Fibroblast of peridontal ligament (primary cell): Measurements from ENCODE around the gene HIF1A.
"Not testable (repeated sequence)": the region's sequence is repeated elsewhere in the genome, so short reads cannot be mapped to it uniquely, and the experiment has no call there.

Source experiments
- DNase-seq: peaks from one replicate; pipeline ENCODE4 v3.0.0-alpha.2; 2010; ENCODE audit errors: extremely low read depth

Gene HIF1A

DNA sequence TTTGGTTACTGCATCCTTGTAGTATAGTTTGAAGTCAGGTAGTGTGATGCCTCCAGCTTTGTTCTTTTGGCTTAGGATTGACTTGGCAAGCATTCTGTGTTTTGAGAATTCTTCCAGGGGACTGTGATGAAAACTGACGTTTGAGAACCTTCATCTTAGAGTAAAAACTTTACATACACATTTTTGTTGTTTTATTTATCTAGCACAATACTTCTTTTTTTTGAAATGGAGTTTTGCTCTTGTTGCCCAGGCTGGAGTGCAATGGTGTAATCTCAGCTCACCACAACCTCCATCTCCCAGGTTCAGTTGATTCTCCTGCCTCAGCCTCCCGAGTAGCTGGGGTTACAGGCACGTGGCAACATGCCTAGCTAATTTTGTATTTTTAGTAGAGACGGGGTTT, 13.4 kb downstream of the HIF1A start:
- DNase-seq = not testable (repeated sequence)

DNA sequence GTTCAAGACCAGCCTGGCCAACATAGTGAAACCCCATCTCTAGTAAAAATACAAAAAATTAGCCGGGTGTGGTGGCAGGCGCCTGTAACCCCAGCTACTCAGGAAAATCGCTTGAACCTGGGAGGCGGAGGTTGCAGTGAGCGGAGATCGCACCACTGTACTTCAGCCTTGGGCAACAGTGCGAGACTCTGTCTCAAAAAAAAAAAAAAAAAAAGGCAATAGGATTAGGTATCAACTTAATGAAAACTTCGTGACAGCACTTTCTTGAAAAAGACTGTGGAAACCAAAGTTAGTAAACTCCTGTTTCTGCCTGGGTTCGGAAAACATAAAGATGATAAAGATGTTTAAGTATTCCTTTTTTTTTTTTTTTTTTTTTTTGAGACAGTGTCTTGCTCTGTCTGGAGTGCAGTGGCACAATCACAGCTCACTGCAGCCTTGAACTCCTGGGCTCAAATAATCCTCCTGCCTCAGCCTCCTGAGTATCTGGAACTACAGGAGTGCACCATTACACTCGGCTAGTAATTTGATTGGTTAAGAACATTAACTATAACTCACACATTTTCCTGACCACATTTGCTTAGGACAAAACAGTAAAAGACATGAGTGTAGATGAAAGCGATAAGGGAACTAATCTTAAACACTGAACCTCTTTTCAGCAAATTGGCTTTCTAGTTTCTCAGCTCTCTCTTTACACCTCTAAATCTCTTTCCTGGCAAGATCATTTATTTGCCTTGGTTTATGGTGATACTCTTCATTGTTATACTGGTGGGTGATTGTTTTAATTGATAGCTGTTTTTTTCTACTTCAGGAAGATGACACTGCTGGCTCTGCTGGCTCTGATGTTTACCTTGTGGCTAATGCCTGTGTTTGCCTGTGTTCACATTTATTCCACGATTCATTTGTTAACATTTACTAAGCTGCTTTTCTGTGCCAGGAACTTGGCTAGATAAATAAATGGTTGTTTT, 15.8 kb downstream of the HIF1A start:
- DNase-seq = no peak

DNA sequence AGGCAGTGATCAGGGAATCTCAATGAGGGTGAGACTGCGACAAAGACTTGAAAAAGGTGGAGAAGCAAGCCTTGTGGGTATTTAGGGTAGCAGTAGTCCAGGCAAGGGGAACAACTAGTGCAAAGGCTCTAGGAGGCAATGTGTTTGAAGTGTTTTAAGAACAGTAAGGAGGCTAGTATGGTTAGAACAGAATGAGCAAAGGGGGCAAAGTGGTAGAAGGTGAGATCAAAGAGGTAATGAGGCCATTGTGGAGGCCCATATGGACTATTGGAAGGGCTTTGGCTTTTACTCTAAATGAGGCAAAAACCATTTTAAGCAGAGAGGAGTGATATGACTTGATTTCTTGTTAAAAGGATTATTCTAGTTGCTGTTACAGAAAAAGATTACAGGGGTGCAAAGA, 16.8 kb downstream of the HIF1A start:
- no peak for DNase-seq

DNA sequence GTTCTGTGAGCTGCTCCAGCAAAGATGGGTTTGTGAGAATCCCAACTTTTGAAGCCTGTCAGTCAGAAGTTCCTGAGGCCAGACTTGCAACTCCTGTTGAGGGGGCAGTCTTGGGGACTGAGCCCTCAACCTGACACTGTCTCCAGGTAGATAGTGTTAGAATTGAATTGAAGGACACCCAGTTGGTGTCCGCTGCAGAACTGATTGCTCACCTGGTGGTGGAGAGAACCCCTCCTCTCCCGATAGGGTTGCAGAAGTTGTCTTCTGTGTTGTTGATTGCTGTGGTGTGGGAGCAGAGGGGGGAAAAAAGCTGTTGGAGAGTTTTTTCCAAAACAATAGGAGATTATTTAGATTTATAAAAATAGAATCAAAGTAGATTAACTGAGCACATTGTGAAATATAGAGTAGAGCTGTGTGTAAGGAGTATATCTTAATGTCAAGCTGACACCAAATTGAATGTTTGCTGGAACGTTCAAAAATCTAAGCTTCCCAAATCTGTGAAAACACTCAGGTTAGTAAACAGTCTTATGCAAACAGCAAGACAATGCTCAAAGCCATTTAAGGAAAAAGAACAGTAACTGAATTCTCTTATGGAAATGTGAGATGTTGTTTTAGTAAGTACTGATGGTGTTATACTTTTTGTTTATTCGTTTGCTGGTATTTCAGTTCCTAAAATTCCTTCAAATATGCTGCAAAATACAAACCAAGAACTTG, 18.6 kb downstream of the HIF1A start:
- no peak for DNase-seq

DNA sequence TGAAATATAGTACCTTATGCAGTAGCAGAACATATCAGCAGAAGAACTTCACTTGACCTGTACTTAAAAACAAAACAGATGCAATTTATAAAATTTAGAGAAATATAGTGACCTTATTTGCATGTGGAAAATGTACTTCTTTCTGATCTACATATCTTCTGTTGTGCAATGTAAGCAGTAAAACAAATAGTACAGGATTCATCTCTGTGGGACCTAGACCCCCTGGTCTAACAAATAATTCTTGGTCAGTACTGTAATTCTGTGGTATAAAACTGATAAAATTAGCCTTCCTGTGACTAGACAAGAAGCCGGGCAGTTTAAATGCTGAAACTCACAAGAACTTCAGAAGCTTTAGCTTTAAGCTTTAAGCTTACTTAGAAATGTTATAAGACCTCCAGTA, 21.6 kb downstream of the HIF1A start:
- DNase-seq = no peak

DNA sequence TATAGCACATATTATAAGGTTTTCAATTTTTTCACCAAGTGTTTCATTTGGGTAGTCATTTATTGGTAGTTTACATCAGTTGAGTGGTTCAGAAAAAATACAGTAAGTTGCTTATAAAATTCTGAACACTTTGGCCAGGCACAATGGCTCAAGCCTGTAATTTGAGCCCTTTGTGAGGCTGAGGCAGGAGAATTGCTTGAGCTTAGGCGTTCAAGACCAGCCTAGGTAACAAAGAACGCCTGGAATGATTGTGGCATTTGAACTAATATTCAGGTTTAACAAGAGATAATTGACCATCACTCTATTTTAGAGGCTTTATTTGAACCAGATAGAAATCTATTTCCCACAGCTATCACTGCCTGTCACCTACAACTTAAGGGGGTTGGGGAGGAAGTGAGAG, 22.7 kb downstream of the HIF1A start:
- DNase-seq = no peak

DNA sequence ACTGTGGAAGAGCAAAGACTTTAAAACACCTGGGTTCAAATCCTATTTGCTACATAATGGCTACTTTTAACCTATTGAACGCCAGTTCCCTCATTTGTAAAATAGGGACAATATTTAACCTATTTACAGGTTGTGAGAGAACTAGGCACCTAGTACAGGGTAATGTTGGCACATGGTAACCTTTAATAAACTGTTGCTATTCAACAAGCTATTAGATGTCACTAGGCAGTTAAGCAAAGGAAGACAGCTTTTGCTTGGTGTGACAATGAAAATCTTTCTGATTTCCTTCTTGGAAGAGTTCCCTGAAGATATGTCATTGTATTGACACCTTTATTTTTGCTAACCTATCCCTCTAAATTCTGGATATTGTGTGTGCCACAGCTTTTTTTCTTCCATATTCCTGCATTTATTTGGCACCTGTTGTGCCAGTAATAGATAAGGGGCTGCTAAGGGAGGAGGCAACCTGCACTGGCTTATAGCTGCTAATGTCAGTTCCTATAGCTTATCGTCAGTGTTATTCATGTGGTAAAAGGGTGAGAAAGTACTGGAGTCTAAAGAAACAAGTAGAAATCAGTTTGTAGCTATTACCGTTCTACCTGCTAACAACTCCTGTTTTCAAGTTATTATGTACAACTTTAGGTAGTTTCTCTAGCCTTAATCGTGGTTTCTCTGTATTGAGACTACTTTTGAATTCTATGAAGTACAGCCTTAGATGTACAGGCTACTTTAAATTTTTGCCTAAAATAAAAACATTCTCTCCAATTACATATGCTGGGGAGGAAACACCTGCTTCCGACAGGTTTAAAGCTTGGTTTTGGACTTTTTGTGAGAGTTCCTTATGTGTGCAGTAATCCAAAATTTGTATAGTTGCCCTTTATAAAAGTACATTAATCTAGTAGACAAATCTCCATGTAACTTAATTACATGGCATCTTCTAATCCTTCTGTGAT, 24.3 kb downstream of the HIF1A start:
- DNase-seq = no peak

DNA sequence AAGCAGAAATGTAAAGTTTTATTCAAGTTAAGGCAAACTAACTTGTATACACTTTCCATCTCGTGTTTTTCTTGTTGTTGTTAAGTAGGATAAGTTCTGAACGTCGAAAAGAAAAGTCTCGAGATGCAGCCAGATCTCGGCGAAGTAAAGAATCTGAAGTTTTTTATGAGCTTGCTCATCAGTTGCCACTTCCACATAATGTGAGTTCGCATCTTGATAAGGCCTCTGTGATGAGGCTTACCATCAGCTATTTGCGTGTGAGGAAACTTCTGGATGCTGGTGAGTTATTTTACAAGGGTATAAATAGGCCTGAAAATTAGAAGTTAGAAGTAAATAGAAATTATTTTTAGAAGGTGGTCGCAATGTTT, 25.0 kb downstream of the HIF1A start:
- DNase-seq = no peak

DNA sequence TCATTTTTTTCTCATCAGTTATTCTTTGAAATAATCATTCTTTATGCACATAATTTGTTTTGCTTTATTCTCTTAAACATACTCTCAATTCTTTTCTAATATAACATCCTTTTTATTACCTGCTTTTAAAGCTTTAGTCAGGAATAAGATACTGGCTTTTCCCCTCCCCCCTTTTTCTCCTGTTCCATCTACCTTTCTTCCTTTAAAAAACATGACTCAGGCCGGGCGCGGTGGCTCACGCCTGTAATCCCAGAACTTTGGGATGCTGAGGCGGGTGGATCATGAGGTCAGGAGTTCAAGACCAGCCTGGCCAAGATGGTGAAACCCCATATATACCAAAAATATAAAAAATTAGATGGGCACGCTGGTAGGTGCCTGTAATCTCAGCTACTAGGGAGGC, 25.4 kb downstream of the HIF1A start:
- DNase-seq = no peak

DNA sequence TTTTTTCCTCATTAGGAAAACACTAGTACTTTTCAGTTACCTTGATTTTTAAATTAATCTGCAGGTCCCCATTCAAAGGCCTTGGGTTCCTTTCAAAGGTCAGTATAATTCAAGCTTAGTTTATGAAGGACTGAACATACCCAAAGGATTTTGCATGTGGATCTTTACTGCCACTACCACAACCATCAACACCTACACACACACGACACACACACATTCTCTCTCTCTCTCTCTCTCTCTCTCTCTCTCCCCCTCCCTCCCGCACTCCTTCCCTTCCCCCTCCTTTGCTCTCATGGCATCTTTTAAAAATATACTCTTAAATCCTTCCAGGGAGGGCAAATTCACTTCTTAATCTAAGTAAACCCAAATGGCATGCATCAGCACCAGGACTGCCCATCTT, 28.8 kb downstream of the HIF1A start:
- DNase-seq = no peak

DNA sequence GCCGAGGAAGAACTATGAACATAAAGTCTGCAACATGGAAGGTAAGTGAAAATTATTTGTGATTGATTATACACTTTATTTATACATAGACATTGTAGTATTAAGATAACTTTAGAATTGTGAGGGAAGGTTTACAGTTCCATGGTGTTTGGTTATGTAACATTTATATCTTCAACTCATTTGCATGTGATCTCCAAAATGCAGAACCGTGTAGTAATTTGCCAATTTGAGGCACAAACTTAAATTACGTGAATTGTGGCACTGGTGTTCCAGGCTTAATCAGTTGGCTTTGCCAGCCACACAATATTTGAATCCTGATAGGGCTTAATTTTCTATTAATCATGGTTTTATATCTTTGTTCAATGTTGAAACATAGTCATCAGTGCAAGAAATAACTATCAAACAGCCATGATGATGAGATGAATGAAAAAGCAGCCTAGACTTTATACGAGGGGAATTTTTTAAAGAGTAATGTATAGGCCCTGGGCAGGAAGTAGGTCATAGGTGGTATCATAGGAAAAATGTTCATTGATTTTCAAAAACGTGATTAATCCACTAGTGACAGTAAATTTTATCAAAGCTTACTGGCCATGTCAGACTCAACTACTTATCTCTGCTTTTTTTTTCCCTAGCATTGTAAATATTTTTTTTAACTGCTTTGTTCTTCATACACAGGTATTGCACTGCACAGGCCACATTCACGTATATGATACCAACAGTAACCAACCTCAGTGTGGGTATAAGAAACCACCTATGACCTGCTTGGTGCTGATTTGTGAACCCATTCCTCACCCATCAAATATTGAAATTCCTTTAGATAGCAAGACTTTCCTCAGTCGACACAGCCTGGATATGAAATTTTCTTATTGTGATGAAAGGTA, 31.7 kb downstream of the HIF1A start:
- DNase-seq = no peak

DNA sequence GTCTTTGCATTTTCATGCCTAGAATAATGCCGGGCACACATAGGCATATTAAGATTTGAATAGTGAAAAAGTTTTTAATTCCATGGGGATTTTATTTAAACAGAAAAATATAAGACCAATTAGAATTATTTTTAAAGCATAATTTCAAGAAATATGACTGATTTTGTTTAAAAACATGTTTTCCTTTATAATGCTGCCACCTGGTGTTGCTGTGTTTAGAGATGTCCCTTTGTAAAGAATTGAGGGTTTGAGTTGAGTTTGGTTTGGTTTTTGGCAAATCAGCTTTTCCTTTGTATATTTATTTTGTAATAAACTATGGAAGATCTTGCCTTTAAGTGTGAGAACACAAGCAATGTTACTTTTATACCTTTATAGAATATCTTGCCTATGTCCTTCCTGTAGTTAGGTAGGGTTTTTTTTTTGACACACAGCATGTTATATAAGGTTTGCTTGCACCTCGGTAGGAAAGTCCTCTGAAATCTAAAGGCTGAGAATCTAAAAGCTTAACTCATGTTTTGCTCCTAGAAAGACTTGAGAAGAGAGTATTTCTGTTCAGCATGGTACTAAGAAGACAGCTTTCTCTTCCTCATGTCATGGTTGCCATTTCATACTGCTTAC, 35.6 kb downstream of the HIF1A start:
- peak; percentile 70 for DNase-seq

DNA sequence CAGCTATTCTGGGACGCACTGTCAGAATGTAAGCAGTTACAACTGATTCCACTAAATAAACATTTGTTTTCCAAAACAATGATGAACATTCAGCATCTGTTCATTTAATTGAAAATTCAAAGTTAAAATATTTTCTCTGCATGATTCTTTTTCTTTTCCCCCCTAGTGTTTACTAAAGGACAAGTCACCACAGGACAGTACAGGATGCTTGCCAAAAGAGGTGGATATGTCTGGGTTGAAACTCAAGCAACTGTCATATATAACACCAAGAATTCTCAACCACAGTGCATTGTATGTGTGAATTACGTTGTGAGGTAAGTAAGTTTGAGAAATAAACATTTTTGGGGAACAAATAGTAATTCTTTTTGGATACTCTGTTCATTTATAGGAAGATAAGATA, 38.7 kb downstream of the HIF1A start:
- DNase-seq = no peak

DNA sequence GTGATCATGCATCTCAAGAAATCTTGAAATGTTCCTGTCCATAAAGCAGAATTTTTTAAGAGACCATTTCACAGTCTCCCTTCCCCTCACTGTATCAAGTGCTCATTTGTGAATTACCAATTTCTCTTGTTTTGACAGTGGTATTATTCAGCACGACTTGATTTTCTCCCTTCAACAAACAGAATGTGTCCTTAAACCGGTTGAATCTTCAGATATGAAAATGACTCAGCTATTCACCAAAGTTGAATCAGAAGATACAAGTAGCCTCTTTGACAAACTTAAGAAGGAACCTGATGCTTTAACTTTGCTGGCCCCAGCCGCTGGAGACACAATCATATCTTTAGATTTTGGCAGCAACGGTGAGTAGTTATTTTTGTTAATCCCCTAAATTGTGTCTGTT, 41.4 kb downstream of the HIF1A start:
- DNase-seq = no peak

DNA sequence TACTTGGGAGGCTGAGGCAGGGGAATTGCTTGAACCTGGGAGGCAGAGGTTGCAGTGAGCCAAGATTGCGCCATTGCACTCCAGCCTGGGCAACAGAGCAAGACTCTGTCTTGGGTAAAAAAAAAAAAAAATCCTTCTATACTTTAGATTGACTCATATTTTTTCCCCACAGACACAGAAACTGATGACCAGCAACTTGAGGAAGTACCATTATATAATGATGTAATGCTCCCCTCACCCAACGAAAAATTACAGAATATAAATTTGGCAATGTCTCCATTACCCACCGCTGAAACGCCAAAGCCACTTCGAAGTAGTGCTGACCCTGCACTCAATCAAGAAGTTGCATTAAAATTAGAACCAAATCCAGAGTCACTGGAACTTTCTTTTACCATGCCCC, 42.6 kb downstream of the HIF1A start:
- no peak for DNase-seq

DNA sequence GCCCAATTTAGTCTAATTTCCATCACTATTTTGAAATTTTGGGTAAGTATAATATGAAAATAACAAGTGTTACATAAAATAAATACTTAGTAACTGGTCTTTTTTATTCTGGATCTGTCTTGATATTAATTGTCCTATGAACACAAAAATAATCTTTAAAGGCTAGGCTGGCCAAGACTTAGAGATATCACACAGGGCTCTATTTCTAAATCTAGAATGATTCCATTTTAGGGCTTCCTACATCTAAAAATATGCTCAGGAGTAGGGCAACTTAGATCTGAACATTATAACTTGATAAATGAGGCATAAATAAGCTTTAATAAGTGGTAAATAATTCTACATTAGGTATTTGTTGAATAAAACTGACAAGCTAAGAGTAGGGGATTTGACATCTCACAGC, 43.8 kb downstream of the HIF1A start:
- DNase-seq = no peak

DNA sequence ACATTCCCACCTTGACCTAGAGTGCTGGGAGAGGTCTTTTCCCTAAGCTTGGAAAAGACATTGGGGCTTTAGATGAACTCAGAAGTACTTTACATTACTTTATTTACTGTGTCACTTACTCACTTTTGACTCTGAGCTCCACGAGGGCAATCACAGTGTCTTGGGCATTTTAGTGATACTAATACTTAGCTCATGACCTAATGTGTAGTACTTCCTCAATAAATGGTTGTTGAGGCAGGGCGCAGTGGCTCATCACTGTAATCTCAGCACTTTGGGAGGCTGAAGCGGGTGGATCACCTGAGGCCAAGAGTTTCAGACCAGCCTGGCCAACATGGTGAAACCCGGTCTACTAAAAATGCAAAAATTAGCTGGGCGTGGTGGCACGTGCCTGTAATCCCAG, 47.1 kb downstream of the HIF1A start:
- DNase-seq = no peak

DNA sequence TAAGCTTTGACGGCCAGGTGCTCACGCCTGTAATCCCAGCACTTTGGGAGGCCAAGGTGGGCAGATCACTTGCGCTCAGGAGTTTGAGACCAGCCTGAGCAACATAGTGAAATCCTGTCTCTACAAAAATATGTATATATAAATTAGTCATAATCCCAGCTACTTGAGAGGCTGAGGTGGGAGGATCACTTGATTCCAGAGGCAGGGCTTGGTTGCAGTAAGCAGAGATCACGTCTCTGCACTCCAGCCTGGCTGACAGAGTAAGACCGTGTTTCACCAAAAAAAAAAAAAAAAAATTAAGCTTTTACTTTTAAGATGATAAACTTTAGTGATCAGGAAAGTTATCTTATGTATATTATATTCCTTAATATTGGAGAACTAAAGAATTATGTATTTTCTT, 48.9 kb downstream of the HIF1A start:
- no peak for DNase-seq

DNA sequence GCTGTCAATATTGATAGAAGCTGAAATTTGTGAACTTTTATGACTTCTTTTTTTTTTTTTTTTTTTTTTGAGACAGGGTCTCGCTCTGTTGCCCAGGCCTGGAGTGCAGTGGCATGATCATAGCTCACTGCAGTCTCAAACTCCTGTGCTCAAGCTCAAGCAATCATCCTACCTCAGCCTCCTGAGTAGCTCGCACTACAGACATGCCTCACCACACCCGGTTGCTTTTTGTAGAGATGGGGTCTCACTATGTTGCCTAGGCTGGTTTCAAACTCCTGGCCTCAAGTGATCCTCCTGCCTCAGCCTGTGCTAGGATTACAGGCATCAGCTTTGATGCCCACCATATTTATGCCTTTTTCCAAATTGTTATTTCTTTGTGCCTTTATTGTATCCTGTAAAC, 51.0 kb downstream of the HIF1A start:
- DNase-seq = not testable (repeated sequence)

DNA sequence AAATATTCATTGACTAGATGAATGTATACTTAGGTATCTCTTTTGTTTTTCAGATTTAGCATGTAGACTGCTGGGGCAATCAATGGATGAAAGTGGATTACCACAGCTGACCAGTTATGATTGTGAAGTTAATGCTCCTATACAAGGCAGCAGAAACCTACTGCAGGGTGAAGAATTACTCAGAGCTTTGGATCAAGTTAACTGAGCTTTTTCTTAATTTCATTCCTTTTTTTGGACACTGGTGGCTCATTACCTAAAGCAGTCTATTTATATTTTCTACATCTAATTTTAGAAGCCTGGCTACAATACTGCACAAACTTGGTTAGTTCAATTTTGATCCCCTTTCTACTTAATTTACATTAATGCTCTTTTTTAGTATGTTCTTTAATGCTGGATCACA, 51.6 kb downstream of the HIF1A start:
- no peak for DNase-seq

DNA sequence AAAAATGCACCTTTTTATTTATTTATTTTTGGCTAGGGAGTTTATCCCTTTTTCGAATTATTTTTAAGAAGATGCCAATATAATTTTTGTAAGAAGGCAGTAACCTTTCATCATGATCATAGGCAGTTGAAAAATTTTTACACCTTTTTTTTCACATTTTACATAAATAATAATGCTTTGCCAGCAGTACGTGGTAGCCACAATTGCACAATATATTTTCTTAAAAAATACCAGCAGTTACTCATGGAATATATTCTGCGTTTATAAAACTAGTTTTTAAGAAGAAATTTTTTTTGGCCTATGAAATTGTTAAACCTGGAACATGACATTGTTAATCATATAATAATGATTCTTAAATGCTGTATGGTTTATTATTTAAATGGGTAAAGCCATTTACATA, 52.0 kb downstream of the HIF1A start:
- DNase-seq = peak; percentile 55
